ENCODE results near the gene COL25A1. TPM values are rescaled to one million over a fixed set of nuclear protein-coding genes. Genes with fewer than 3 reads are reported as not detected.

Gene COL25A1
- total RNA-seq, 1 experiment from 2014 or later = not detected

DNA sequence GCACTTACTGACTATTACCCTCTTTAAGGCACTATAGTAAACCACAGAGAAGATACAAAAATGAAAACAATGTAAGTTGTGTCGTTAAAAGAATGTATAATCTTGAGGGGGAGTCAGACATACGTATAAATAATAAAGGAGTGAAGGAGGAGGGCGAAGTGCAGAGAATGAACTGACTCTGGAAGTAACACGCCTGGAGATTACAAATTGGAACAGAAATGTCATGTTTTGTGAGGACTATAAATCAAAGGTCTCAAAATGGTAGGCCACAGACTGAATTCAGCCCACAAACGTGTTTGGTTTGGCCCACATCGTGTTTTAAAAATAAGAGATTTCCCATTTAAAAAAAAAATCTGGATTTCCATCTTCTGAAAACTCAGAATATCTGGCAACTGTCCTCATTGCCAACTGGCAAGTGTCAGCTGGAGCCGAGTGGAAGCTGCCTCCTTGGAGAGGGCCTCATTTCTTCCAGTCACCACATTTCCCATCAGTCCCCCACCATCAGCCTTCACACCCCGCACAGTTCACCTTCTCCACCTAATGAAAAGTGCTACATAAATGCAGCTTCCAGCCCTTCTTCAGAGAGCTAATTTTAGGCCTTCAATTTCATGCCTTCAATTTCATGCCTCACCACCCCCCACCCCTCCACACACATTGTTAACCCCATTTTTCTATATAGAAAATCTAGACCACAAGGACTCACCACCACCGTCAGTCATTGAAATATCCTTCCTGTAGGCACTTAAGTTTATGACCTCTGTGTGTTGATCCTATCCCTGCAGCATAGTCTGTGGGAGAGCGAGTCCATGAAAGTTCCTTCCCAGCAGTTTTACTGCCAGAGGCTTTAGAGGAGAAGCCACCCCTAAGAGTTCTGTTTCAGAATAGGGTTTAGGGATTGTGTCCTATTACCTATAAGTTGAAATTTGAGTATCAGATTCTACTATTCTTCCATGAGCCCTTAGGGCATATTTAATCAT lies 32.0 kb upstream of the COL25A1 start:
- no peaks in the 10 kb centered on the region for H3K36me3 ChIP-seq (ENCODE audit: control insufficient read depth in 1 of 2, insufficient read depth in 2 of 2, low read length in 2 of 2)
- H4K20me1 ChIP-seq (ENCODE audit: insufficient read depth) = no peaks in the 10 kb centered on the region
- H3K79me2 ChIP-seq (ENCODE audit: insufficient read depth, low read length) = no peaks in the 10 kb centered on the region
- no peaks in the 10 kb centered on the region for H3K9me3 ChIP-seq (ENCODE audit: control insufficient read depth in 1 of 2, insufficient read depth in 1 of 2, low read depth in 1 of 2, low read length in 2 of 2)
- no peak overlapping the region for H3K4me2 ChIP-seq (ENCODE audit: low read length)
- H3K27ac ChIP-seq (ENCODE audit: low read depth, low read length) = no peak overlapping the region
- no TSS peak for BruUV-seq (replicated peaks)
- no peaks in the 10 kb centered on the region for H3K27me3 ChIP-seq (ENCODE audit: insufficient read depth, low read length)
- no peak overlapping the region for H2AFZ ChIP-seq (ENCODE audit: low read depth, low read length, poor library complexity, severe bottlenecking)
- ChIA-PET CTCF (no interaction called here), POLR2A (no interaction called here), RAD21 (ENCODE audit: low non-redundant PET in 1 of 2, low total read pairs in 2 of 2, uncharacterized antibody in 2 of 2, unreplicated experiment in 2 of 2) (no interaction called here)
- no peak overlapping the region for H3K9ac ChIP-seq (ENCODE audit: low read length)
- intact Hi-C loops (cut with micrococcal nuclease) = no loop called here
- H3K4me1 ChIP-seq (ENCODE audit: control insufficient read depth in 1 of 2, insufficient read depth in 2 of 2, low read length in 2 of 2) = no peaks in the 10 kb centered on the region
- DNase-seq (ENCODE audit: low read depth, low spot score) = no peak
- no peak for ATAC-seq
- no peak overlapping the region for H3K4me3 ChIP-seq (replicated peaks in 1 of 2; ENCODE audit: low read depth in 1 of 2, low read length in 2 of 2)
- no peaks in the 10 kb centered on the region; the same call in 1 of the 2 replicates for H3K9me2 ChIP-seq (ENCODE audit: insufficient read depth)
- TF ChIP-seq JUND (IDR thresholded peaks at IDR 0.05) (no peak), EZH2 (IDR thresholded peaks at IDR 0.05) (no peak), CEBPB (IDR thresholded peaks at IDR 0.05; ENCODE audit: low read depth) (no peak), RAD21 (IDR thresholded peaks at IDR 0.05; ENCODE audit: low read depth) (no peak), SRF (IDR thresholded peaks at IDR 0.05; ENCODE audit: low read depth) (no peak), CBX3 (IDR thresholded peaks at IDR 0.05; ENCODE audit: low read depth) (no peak)
- TF ChIP-seq, protein P1, sequence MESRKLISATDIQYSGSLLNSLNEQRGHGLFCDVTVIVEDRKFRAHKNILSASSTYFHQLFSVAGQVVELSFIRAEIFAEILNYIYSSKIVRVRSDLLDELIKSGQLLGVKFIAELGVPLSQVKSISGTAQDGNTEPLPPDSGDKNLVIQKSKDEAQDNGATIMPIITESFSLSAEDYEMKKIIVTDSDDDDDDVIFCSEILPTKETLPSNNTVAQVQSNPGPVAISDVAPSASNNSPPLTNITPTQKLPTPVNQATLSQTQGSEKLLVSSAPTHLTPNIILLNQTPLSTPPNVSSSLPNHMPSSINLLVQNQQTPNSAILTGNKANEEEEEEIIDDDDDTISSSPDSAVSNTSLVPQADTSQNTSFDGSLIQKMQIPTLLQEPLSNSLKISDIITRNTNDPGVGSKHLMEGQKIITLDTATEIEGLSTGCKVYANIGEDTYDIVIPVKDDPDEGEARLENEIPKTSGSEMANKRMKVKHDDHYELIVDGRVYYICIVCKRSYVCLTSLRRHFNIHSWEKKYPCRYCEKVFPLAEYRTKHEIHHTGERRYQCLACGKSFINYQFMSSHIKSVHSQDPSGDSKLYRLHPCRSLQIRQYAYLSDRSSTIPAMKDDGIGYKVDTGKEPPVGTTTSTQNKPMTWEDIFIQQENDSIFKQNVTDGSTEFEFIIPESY (IDR thresholded peaks at IDR 0.05; ENCODE audit: extremely low read depth, insufficient replicate concordance, low read length) = no peak
